22Rv1 (cell line): ENCODE measurements around the gene LRCH1.

Experiments used
- H3K27ac ChIP-seq: fragments of 450-650 bp; 2 replicates; pipeline ENCODE4 v1.5.1; 2017
- CTCF ChIP-seq: fragments of 450-650 bp; IDR thresholded peaks from 2 replicates; pipeline ENCODE4 v1.5.1; 2017; ENCODE audit warnings: mild to moderate bottlenecking
- ZFX ChIP-seq: fragments of 450-650 bp; IDR thresholded peaks from 2 replicates; pipeline ENCODE4 v1.6.1; 2017; ENCODE audit warnings: antibody characterized with exemption, borderline replicate concordance

LRCH1 gene

GRCh38 chr13:46594374-46595078 is 41.6 kb downstream of the LRCH1 start:
- no peak for TF ChIP-seq CTCF
- no peak for TF ChIP-seq ZFX
- no peak overlapping the region for H3K27ac ChIP-seq

GRCh38 chr13:46595136-46595884 is 42.3 kb downstream of the LRCH1 start:
- no peak for TF ChIP-seq ZFX
- no peak for TF ChIP-seq CTCF
- no peak overlapping the region for H3K27ac ChIP-seq

- TF ChIP-seq ZFX (no peak), CTCF (no peak)
- H3K27ac ChIP-seq: no peak overlapping the region
Measured at GRCh38 chr13:46595885-46596275, 42.9 kb downstream of the LRCH1 start.

GRCh38 chr13:46596466-46596865 is 43.5 kb downstream of the LRCH1 start:
- TF ChIP-seq ZFX: no peak
- TF ChIP-seq CTCF: no peak
- no peak overlapping the region for H3K27ac ChIP-seq

- H3K27ac ChIP-seq: no peak overlapping the region
- no peak for TF ChIP-seq ZFX
- TF ChIP-seq CTCF: no peak
Measured at GRCh38 chr13:46598140-46598819, 45.3 kb downstream of the LRCH1 start.

GRCh38 chr13:46598820-46599180 is 45.8 kb downstream of the LRCH1 start:
- no peak for TF ChIP-seq CTCF
- TF ChIP-seq ZFX: no peak

GRCh38 chr13:46600943-46601311 is 48.0 kb downstream of the LRCH1 start:
- H3K27ac ChIP-seq: no peak overlapping the region
- TF ChIP-seq ZFX: no peak
- no peak for TF ChIP-seq CTCF

More at GRCh38 chr13:46598820-46599180, 45.8 kb downstream of the LRCH1 start:
- H3K27ac ChIP-seq: no peak overlapping the region
